ENCODE data around the gene RPS19BP1.

- TF ChIP-seq USF1 (IDR thresholded peaks at IDR 0.05): no peak
- TF ChIP-seq TAF1 (IDR thresholded peaks at IDR 0.05; ENCODE audit: low read depth): no peak
- no peak for TF ChIP-seq CEBPB (IDR thresholded peaks at IDR 0.05)
- no peak for TF ChIP-seq REST (IDR thresholded peaks at IDR 0.05; ENCODE audit: low read depth)
- no peak for TF ChIP-seq YY1 (IDR thresholded peaks at IDR 0.05; ENCODE audit: low read depth)
- no peak for TF ChIP-seq EP300 (IDR thresholded peaks at IDR 0.05; ENCODE audit: borderline replicate concordance)
- TF ChIP-seq MAX (IDR thresholded peaks at IDR 0.05): no peak
- no peak for TF ChIP-seq RAD21 (IDR thresholded peaks at IDR 0.05; ENCODE audit: low read depth)
- no peak for TF ChIP-seq NFIC (IDR thresholded peaks at IDR 0.05)
- no peak for TF ChIP-seq FOXM1 (IDR thresholded peaks at IDR 0.05; ENCODE audit: borderline replicate concordance, low read depth)
- no peak for TF ChIP-seq TCF12 (IDR thresholded peaks at IDR 0.05; ENCODE audit: low read depth)
Observed at GRCh38 chr22:39503630-39504029, 28.9 kb downstream of the RPS19BP1 start.
